Peyer's patch (tissue), 4 donors: ENCODE data around the gene AHDC1.

Experiments used
- POLR2A ChIP-seq, 2 donors: fragments of 450-650 bp; IDR thresholded peaks; one replicate each; pipeline ENCODE4 v1.5.1; 2017; ENCODE audit warnings: antibody characterized with exemption in 2 of 2, mild to moderate bottlenecking in 2 of 2, moderate library complexity in 2 of 2
- TF ChIP-seq, protein P1 (sequence below), 6 experiments: fragments of 450-650 bp in 4 of 6; fragments of 200-600 bp in 2 of 6; sonication (generic) in 1 of 6; IDR thresholded peaks; one replicate each; pipeline ENCODE4 v1.5.1; 2017 to 2019; ENCODE audit warnings: antibody characterized with exemption in 6 of 6, mild to moderate bottlenecking in 3 of 6, moderate library complexity in 1 of 6

DNA sequence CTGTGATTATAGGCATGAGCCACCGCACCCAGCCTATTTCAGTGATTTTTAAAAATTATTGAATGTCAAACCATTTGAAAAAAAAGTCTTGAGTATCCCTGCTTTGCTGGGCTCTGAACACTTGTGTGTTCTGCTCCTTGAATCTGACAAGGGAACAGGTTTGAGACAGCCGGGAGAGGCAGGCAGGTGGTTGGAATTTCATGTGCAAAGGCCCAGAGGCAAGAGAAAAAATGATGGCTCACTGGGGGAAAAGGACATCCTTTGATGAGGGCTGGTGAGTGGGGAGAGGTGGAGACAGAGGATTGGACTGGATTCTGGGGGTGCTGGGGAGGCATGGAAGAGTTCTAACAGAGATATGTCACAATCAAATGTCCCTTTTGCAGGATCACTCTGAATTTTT is 100.9 kb downstream of the AHDC1 start:
- TF ChIP-seq, protein P1, sequence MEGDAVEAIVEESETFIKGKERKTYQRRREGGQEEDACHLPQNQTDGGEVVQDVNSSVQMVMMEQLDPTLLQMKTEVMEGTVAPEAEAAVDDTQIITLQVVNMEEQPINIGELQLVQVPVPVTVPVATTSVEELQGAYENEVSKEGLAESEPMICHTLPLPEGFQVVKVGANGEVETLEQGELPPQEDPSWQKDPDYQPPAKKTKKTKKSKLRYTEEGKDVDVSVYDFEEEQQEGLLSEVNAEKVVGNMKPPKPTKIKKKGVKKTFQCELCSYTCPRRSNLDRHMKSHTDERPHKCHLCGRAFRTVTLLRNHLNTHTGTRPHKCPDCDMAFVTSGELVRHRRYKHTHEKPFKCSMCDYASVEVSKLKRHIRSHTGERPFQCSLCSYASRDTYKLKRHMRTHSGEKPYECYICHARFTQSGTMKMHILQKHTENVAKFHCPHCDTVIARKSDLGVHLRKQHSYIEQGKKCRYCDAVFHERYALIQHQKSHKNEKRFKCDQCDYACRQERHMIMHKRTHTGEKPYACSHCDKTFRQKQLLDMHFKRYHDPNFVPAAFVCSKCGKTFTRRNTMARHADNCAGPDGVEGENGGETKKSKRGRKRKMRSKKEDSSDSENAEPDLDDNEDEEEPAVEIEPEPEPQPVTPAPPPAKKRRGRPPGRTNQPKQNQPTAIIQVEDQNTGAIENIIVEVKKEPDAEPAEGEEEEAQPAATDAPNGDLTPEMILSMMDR (IDR thresholded peaks at IDR 0.05), result no peak
- no peak for TF ChIP-seq POLR2A (IDR thresholded peaks at IDR 0.05)
